Osteoblast (primary cell): ENCODE results near the gene AKAP6. TPM values are rescaled to one million over a fixed set of nuclear protein-coding genes. Genes with fewer than 3 reads are reported as not detected.

ENCODE experiments used
- DNase-seq: peaks from one replicate; pipeline ENCODE4 v3.0.0; 2011; ENCODE audit warnings: low spot score, mixed read lengths; ENCODE audit not compliant: insufficient read length; ENCODE audit errors: missing footprints
- H2AFZ ChIP-seq: 2 replicates; pipeline ENCODE4 v1.6.0; 2011; ENCODE audit warnings: mild to moderate bottlenecking, low read length
- H3K27ac ChIP-seq: 2 replicates; pipeline ENCODE4 v1.5.1; 2011; ENCODE audit warnings: mild to moderate bottlenecking, low read depth, low read length, moderate library complexity
- H3K27me3 ChIP-seq: 2 replicates; pipeline ENCODE4 v1.6.0; 2012; ENCODE audit warnings: mild to moderate bottlenecking, control low read depth, inconsistent platforms, low read length, moderate library complexity; ENCODE audit not compliant: insufficient read depth
- H3K36me3 ChIP-seq: 2 replicates; pipeline ENCODE4 v1.5.1; 2011; ENCODE audit warnings: mild to moderate bottlenecking, low read length, control low read depth, moderate library complexity; ENCODE audit not compliant: insufficient read depth
- H3K4me1 ChIP-seq: 2 replicates; pipeline ENCODE4 v1.5.1; 2011; ENCODE audit warnings: mild to moderate bottlenecking, low read length, control low read depth, moderate library complexity; ENCODE audit not compliant: insufficient read depth
- H3K4me2 ChIP-seq: 2 replicates; pipeline ENCODE4 v1.6.0; 2011; ENCODE audit warnings: mild to moderate bottlenecking, low read length; ENCODE audit not compliant: insufficient read depth
- H3K4me3 ChIP-seq: fragments of 200-600 bp; sonication (generic); 3 replicates; pipeline ENCODE4 v1.5.1; 2012; ENCODE audit warnings: mild to moderate bottlenecking, low read length, inconsistent platforms; ENCODE audit not compliant: insufficient read depth
- H3K79me2 ChIP-seq: 2 replicates; pipeline ENCODE4 v1.6.0; 2012; ENCODE audit warnings: mild to moderate bottlenecking, low read length, control low read depth, inconsistent platforms; ENCODE audit not compliant: insufficient read depth
- H3K9me3 ChIP-seq: 2 replicates; pipeline ENCODE4 v1.5.1; 2011; ENCODE audit warnings: low read depth, low read length, control low read depth
- H4K20me1 ChIP-seq: 2 replicates; pipeline ENCODE4 v1.6.0; 2012; ENCODE audit warnings: mild to moderate bottlenecking, low read length, control low read depth; ENCODE audit not compliant: insufficient read depth
- total RNA-seq: library from RNA; depleted of rRNA; stranded (reverse); fragments of >200 nt; gene quantifications from 2 replicates; pipeline ENCODE4 v1.2.3, GENCODE V29; 2012
- TF ChIP-seq, protein P1 (sequence below): IDR thresholded peaks from 2 replicates; pipeline ENCODE4 v1.5.1; 2011; ENCODE audit warnings: mild to moderate bottlenecking, low read depth, low read length, moderate library complexity; ENCODE audit errors: extremely low read depth

Gene AKAP6
- total RNA-seq, 1 donor: 2.2 TPM

DNA sequence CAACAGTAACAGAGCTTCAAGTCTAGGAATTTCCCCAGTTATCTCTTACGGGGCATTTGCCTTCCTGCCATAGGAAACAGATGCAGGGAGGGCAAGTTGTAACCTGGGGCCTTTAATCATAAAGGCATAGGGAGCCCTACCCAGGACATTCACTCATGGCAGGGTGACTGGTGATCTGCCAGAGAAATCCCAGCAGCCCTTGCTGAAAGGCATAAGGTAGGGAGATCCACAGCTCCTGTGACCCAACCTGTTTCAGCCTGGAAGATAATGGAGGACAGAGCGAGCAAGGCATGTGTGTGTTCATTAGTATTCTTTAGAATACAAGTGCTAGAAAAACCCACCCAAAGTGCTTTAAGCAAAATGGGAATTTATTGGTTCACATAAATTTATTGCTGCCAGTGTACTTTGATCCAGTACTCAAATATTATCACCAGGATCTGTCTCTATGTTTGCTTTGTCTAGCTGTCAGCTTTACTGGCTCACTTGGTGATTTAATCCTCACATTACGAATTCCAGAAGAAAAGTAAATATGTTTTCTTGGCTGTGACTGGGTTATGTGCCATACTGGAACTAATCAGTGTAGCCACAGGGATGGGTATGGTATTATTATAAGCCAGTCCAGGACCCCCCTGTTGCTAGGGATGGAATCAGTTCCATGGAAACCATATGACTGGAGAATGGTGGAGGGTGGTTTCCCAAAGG, 21.1 kb upstream of the AKAP6 start:
- Histone ChIP-seq H3K27me3 (no peaks in the 10 kb centered on the region), H3K4me2 (no peak overlapping the region), H3K27ac (no peak overlapping the region), H3K4me1 (no peaks in the 10 kb centered on the region), H3K79me2 (no peaks in the 10 kb centered on the region), H3K4me3 (no peak overlapping the region), H2AFZ (no peak overlapping the region), H3K36me3 (no peaks in the 10 kb centered on the region), H3K9me3 (no peaks in the 10 kb centered on the region), H4K20me1 (no peaks in the 10 kb centered on the region)
- no peak for DNase-seq
- TF ChIP-seq, protein P1, sequence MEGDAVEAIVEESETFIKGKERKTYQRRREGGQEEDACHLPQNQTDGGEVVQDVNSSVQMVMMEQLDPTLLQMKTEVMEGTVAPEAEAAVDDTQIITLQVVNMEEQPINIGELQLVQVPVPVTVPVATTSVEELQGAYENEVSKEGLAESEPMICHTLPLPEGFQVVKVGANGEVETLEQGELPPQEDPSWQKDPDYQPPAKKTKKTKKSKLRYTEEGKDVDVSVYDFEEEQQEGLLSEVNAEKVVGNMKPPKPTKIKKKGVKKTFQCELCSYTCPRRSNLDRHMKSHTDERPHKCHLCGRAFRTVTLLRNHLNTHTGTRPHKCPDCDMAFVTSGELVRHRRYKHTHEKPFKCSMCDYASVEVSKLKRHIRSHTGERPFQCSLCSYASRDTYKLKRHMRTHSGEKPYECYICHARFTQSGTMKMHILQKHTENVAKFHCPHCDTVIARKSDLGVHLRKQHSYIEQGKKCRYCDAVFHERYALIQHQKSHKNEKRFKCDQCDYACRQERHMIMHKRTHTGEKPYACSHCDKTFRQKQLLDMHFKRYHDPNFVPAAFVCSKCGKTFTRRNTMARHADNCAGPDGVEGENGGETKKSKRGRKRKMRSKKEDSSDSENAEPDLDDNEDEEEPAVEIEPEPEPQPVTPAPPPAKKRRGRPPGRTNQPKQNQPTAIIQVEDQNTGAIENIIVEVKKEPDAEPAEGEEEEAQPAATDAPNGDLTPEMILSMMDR: no peak

DNA sequence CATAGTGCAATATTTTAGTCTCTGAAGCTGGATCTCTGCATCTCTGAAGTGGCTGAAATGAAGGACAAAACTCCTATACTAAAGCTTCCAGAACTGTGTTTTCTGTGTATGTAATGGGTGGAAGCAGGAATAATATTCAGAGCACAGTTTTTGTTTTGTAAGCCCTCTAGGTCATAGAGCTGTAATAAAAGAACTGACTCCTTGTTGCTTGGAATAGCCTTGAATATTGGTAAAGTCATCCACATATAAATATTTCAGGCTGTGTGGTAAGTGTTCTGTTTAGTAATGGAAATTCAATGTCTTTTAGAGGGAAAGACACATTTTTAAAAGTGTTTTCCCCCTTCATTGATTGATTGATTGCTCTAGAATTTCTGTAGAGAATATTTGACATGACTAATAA, 18.2 kb upstream of the AKAP6 start:
- Histone ChIP-seq H2AFZ (no peak overlapping the region), H3K27me3 (no peaks in the 10 kb centered on the region), H3K4me3 (no peak overlapping the region), H4K20me1 (no peaks in the 10 kb centered on the region), H3K4me2 (no peak overlapping the region), H3K36me3 (no peaks in the 10 kb centered on the region), H3K79me2 (no peaks in the 10 kb centered on the region), H3K27ac (no peak overlapping the region), H3K4me1 (no peaks in the 10 kb centered on the region), H3K9me3 (no peaks in the 10 kb centered on the region)
- TF ChIP-seq, protein P1: no peak
- DNase-seq: no peak

DNA sequence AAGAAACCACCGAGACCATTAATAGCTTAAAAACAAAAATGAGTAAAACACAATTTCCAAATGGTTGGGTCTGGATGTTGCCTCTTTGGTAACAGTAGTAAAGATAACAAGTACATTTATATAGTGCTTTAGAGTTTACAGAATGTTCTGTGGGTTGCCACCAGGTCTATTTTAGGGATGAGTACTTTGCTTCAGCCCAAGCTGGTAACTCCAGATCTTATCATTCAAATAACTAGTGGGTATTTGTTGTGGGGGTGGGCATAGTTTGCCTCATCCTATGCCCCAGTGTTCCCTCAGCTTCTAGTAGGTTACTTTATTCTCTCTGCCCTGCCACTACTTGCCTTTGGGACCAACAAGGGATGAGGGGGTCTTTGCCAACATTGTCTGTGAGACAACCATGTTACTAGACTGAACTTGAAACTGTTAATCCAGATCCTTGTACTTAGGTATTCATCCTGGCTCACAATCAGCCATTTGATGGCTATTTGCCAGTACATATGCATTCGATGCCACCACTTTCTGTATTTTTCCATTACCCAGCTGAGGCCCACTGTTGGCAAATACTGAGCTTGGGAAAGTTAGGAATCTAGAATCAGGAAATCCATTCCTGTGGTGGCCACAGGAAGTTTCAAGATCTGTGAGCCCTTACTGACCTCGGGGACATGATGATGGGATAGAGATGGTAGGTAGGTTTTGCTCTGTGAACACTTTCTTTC, 17.6 kb upstream of the AKAP6 start:
- no peak for DNase-seq
- TF ChIP-seq, protein P1: no peak
- H3K27me3 ChIP-seq: no peaks in the 10 kb centered on the region

DNA sequence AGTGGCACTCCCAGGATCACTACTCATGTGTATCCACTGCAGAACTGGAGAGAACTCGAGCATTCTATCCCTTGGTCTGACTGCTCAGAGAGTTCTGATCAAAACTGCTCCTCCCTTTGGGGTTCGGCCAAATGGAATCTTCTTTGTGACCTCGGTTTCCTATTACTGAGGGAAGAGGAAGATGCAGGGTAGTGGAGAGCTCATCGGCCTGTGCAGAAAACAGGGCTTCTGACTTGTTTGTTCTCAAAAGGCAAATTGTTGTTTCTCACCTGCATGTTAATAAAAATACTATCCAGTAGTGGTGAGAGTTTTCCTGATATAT, 17.1 kb upstream of the AKAP6 start:
- TF ChIP-seq, protein P1: no peak
- H3K4me1 ChIP-seq: no peaks in the 10 kb centered on the region
- no peaks in the 10 kb centered on the region for H3K27me3 ChIP-seq
- H3K4me2 ChIP-seq: no peak overlapping the region
- no peak overlapping the region for H3K27ac ChIP-seq
- no peak overlapping the region for H3K4me3 ChIP-seq
- no peaks in the 10 kb centered on the region for H4K20me1 ChIP-seq
- H3K9me3 ChIP-seq: no peaks in the 10 kb centered on the region
- H3K36me3 ChIP-seq: no peaks in the 10 kb centered on the region
- no peak overlapping the region for H2AFZ ChIP-seq
- H3K79me2 ChIP-seq: no peaks in the 10 kb centered on the region
- no peak for DNase-seq

More for the DNA sequence above, 17.6 kb upstream of the AKAP6 start:
- Histone ChIP-seq H4K20me1 (no peaks in the 10 kb centered on the region), H3K27ac (no peak overlapping the region), H3K36me3 (no peaks in the 10 kb centered on the region), H2AFZ (no peak overlapping the region), H3K9me3 (no peaks in the 10 kb centered on the region), H3K4me1 (no peaks in the 10 kb centered on the region), H3K79me2 (no peaks in the 10 kb centered on the region), H3K4me3 (no peak overlapping the region), H3K4me2 (no peak overlapping the region)
